Measurements from ENCODE around the gene ODAD2.

GRCh38 chr10:28001353-28001752 is 2.5 kb upstream of the ODAD2 start:
- TF ChIP-seq CTCF (IDR thresholded peaks at IDR 0.05), result no peak
- TF ChIP-seq POLR2A (IDR thresholded peaks at IDR 0.05), result no peak
